Ectodermal cell (in vitro differentiated cells): ENCODE measurements around the gene PACS1.

Source experiments
- H3K27ac ChIP-seq: 2 replicates; pipeline ENCODE4 v1.7.0; 2013; ENCODE audit warnings: mild to moderate bottlenecking, low read depth, low read length; ENCODE audit not compliant: insufficient read depth, poor library complexity, severe bottlenecking
- H3K27me3 ChIP-seq: 2 replicates; pipeline ENCODE4 v1.7.0; 2013; ENCODE audit warnings: mild to moderate bottlenecking, low read length; ENCODE audit not compliant: insufficient read depth, control insufficient read depth, poor library complexity, severe bottlenecking
- H3K36me3 ChIP-seq: one replicate; pipeline ENCODE4 v1.7.0; 2013; ENCODE audit warnings: low read length; ENCODE audit not compliant: control insufficient read depth, insufficient read depth
- H3K4me1 ChIP-seq: one replicate; pipeline ENCODE4 v1.7.0; 2013; ENCODE audit warnings: low read length; ENCODE audit not compliant: control insufficient read depth, insufficient read depth
- H3K4me3 ChIP-seq: 2 replicates; pipeline ENCODE4 v1.7.0; 2013; ENCODE audit warnings: low read depth, low read length, control low read depth; ENCODE audit not compliant: insufficient read depth
- H3K9me3 ChIP-seq: 2 replicates; pipeline ENCODE4 v1.7.0; 2013; ENCODE audit warnings: mild to moderate bottlenecking, low read length, moderate library complexity; ENCODE audit not compliant: control insufficient read depth
- WGBS, 2 experiments: methylation state at CpG; one replicate each; pipeline ENCODE4 v1.1.7; 2013; ENCODE audit warnings: missing lambda C conversion rate in 2 of 2; 5-methylcytosine and 5-hydroxymethylcytosine counted together

Gene PACS1

DNA sequence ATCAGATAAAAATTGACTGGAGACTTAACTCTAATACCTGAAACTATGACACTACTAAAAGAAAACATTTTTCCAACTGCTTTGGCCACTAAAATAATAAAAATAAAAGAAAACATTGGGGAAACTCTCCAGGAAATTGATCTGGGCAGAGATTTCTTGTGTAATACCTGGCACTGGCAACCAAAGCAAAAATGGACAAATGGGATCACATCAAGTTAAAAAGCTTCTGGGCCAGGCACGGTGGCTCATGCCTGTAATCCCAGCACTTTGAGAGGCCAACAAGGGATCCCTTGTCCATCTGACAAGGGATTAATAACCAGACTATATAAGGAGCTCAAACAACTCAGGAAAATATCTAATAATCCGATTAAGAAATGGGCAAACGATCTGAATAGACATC, 133.8 kb downstream of the PACS1 start:
- WGBS, 2 experiments, result 92 to 99% methylated on average over 3 of the region's 3 CpGs
- Histone ChIP-seq H3K4me1 (no peaks in the 10 kb centered on the region), H3K36me3 (no peaks in the 10 kb centered on the region), H3K27ac (no peak overlapping the region), H3K4me3 (no peak overlapping the region), H3K9me3 (no peaks in the 10 kb centered on the region), H3K27me3 (no peaks in the 10 kb centered on the region)

DNA sequence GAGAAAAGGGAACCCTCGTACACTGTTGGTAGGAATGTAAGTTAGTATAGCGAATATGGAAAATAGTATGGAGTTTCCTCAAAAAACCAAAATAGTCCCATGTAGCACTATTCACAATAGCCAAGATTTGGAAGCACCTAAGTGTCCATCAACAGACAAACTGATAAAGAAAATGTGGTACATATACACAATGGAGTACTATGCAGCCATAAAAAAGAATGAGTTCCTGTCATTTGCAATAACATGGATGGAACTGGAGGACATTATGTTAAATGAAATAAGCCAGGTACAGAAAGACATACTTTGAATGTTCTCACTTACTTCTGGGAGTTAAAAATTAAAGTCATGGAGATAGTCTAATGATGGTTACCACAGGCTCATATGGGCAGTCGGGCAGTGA, 134.3 kb downstream of the PACS1 start:
- no peaks in the 10 kb centered on the region for H3K4me1 ChIP-seq
- WGBS, 2 experiments, result 95 to 98% methylated on average over 2 to 3 of the region's 3 CpGs
- no peaks in the 10 kb centered on the region for H3K9me3 ChIP-seq
- H3K4me3 ChIP-seq, result no peak overlapping the region
- no peaks in the 10 kb centered on the region for H3K36me3 ChIP-seq
- H3K27me3 ChIP-seq, result no peaks in the 10 kb centered on the region
- H3K27ac ChIP-seq, result no peak overlapping the region

DNA sequence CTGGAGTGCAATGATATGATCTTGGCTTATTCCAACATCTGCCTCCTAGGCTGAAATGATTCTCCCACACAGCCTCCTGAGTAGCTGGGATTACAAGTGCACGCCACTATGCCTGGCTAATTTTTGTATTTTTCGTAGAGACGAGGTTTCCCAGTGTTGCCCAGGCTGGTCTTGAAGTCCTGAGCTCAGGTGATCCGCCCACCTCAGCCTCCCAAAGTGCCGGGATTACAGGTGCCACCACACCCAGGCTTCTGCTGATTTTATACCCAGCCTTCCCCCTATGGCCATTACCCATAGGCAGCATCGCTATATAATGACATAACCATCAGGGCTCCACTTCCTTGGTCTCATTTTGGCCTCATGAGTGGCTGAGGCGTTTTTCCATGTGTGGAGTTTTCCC, 137.7 kb downstream of the PACS1 start:
- Histone ChIP-seq H3K27me3 (no peaks in the 10 kb centered on the region), H3K27ac (no peak overlapping the region)
- WGBS, 2 experiments, result 94 to 96% methylated on average over 7 of the region's 7 CpGs

DNA sequence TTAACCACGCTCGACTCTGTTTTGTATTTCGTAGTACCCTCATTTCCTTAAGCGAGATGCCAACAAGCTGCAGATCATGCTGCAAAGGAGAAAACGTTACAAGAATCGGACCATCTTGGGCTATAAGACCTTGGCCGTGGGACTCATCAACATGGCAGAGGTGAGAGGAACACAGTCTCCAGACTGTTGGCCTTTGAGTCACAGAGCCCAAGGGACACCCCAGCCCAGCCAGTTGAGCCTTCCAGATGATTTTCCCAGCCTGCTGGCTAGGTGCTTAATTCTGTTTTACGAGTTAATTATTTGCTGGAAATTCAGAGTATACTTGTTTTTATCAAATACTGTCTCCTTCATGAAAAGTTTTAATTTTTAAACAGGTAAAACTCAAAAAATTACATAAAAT, 141.0 kb downstream of the PACS1 start:
- H3K27ac ChIP-seq, result no peak overlapping the region
- H3K36me3 ChIP-seq, result no peaks in the 10 kb centered on the region
- H3K4me3 ChIP-seq, result no peak overlapping the region
- H3K4me1 ChIP-seq, result no peaks in the 10 kb centered on the region
- WGBS, 2 experiments, result 93 to 96% methylated on average over 7 of the region's 8 CpGs
- H3K9me3 ChIP-seq, result no peaks in the 10 kb centered on the region
- no peaks in the 10 kb centered on the region for H3K27me3 ChIP-seq

More for the DNA sequence above, 137.7 kb downstream of the PACS1 start:
- H3K9me3 ChIP-seq, result no peaks in the 10 kb centered on the region
- no peaks in the 10 kb centered on the region for H3K4me1 ChIP-seq
- no peaks in the 10 kb centered on the region for H3K36me3 ChIP-seq
- no peak overlapping the region for H3K4me3 ChIP-seq

DNA sequence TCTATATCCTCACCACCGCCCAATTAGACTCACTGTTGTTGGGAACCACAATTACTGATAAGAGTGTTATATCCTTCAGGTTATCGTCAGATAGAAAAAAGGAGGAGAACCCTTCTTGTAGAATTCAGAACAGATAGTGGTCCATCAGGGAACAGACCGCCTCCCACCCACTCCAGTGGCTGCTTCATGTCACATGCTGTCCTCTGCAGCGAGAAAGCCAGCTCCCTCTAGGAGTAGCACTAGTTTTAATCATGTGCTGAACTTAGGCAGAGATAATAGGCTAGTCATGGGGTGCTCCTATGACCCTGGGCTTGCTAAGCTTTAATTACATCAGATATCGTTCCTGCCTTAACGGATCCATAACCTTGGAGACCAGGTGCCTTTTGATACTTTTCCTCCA, 146.8 kb downstream of the PACS1 start:
- Histone ChIP-seq H3K27ac (no peak overlapping the region), H3K36me3 (no peaks in the 10 kb centered on the region)
- WGBS, 2 experiments, result 91 to 98% methylated on average over 6 of the region's 6 CpGs

DNA sequence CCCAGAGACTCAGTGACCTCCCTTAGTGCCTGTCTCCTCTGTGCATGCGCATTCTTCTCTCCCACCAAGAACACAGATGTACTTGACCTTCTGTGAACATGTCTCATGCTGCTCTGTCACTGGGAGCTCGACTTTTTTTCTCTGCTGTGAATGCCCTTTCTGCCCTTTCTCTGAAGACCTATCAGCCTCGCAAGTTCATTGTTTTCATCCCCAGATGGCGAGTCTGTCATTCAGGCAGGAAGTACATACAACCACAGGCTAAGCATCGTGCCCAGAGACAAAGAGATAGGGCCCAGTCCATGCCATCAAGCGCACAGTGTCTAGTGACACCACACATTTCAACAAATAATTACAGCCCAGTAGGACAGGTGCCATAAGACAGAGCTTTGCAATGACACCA, 148.0 kb downstream of the PACS1 start:
- Histone ChIP-seq H3K27me3 (no peaks in the 10 kb centered on the region), H3K36me3 (no peaks in the 10 kb centered on the region), H3K4me3 (no peak overlapping the region), H3K9me3 (no peaks in the 10 kb centered on the region), H3K27ac (no peak overlapping the region), H3K4me1 (no peaks in the 10 kb centered on the region)
- 91 to 94% methylated on average over 6 of the region's 6 CpGs for WGBS, 2 experiments

More for the DNA sequence above, 146.8 kb downstream of the PACS1 start:
- Histone ChIP-seq H3K27me3 (no peaks in the 10 kb centered on the region), H3K9me3 (no peaks in the 10 kb centered on the region), H3K4me1 (no peaks in the 10 kb centered on the region), H3K4me3 (no peak overlapping the region)

DNA sequence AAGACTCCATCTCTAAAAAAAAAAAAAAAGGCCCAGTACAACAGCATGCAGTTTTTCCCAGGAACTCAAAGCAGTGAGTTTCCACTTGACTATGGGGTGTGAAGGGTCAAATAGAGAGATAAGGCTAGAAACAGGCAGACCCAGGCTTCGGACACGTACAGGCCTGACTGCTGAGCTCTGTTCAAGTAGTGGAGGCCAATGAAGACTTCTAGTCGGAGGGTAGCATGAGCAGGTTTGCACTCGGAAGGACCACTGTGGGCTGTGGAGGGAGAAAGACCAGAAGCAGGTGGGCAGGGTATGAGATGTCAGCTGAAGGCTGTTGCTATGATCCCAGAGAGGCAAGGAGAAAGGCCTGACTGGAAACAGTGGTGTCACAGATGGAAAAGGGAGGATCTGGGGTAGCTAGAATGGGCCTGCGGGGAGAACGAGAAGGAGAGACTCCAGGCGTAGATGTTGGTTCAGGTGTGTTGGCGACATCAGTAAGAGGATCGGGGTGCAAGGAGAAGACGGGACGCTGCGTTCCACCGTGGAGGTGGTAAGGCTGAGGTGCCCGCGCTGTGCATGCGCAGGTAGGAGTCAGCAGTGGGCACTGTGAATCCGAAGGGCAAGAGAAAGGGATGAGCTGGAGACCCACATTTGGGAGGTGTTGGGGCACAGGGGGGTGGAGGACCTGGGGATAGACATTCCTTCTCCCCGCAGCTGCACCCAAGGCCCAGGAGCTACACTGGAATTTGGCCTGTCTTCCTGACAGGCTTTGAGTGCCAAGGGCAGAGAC, 149.0 kb downstream of the PACS1 start:
- 96% methylated on average over 18 of the region's 18 CpGs for WGBS, 2 experiments
- Histone ChIP-seq H3K36me3 (no peaks in the 10 kb centered on the region), H3K9me3 (no peaks in the 10 kb centered on the region), H3K4me1 (no peaks in the 10 kb centered on the region), H3K27me3 (no peaks in the 10 kb centered on the region), H3K27ac (no peak overlapping the region), H3K4me3 (no peak overlapping the region)

DNA sequence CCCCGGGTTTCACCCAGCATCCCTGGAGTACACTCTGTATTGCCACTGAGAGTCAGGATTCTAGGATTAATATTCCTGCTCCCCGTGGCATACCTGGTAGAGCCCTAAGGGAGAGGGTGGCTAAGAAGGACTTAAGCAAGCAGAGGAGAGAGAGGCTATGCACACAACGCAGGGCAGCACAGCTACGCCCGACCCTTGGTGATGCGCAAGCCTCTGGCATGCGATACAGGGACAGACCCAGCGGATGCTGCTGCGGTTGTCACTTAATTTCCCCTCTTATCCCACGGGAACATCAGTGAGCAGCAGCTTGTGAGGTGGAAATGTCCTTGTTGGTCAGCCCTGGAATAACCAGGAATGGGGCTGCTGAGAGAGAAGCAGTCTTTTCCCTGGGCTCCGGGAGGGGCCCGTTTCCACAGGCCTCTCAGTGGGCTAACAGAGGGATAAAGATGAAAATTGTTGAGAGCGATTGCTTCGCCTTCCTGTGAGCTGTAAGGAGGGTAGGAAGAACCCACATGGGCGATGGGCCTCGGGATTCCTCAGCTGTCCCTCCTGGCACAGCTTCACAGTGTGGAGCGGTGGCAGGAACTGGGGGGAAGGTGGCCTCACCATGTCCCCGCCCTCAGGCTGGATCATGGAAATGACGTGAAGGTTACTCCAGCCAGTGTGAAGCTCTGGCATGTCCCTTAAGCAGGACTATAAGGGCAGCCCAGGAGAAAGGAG, 149.9 kb downstream of the PACS1 start:
- 93 to 94% methylated on average over 19 of the region's 19 CpGs for WGBS, 2 experiments
- Histone ChIP-seq H3K27me3 (no peaks in the 10 kb centered on the region), H3K4me3 (no peak overlapping the region), H3K9me3 (no peaks in the 10 kb centered on the region), H3K4me1 (no peaks in the 10 kb centered on the region), H3K36me3 (no peaks in the 10 kb centered on the region), H3K27ac (no peak overlapping the region)

DNA sequence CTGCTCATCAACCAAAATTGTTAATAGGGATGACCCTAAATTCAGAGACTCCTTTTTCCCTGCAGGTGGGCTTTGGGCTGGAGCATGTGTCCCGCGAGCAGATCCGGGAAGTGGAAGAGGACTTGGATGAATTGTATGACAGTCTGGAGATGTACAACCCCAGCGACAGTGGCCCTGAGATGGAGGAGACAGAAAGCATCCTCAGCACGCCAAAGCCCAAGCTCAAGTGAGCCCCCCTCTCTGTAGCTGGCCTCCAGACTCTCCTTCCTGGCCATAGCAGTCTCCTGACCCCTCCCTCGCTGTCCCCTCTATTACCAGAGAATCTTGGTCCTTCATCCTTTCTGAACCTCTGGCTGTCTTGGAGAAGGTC, 150.5 kb downstream of the PACS1 start:
- Histone ChIP-seq H3K36me3 (no peaks in the 10 kb centered on the region), H3K4me1 (no peaks in the 10 kb centered on the region), H3K4me3 (no peak overlapping the region), H3K27me3 (no peaks in the 10 kb centered on the region), H3K9me3 (no peaks in the 10 kb centered on the region), H3K27ac (no peak overlapping the region)
- 93 to 98% methylated on average over 6 of the region's 6 CpGs for WGBS, 2 experiments

DNA sequence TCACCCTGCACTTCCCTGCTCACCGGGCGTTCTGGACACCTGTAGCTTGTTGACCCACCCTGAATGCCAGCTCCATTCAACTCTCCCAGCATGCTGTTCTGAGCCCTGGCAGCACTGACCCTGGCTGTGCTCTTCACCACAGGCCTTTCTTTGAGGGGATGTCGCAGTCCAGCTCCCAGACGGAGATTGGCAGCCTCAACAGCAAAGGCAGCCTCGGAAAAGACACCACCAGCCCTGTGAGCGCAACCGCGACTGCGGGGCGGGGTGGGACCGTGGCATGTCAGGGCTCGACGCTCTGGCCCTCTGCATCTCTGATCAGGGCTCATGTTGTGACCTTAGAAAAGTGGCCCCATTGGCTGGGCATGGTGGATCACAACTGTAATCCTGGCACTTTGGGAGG, 150.9 kb downstream of the PACS1 start:
- H3K4me3 ChIP-seq, result no peak overlapping the region
- H3K36me3 ChIP-seq, result no peaks in the 10 kb centered on the region
- 92 to 93% methylated on average over 13 of the region's 13 CpGs for WGBS, 2 experiments
- no peaks in the 10 kb centered on the region for H3K4me1 ChIP-seq
- H3K27ac ChIP-seq, result no peak overlapping the region
- H3K27me3 ChIP-seq, result no peaks in the 10 kb centered on the region
- no peaks in the 10 kb centered on the region for H3K9me3 ChIP-seq
